DMS153 treated with DMSO at 0.1 percent for 48 hours (cell line): ENCODE data around the gene UQCR11.

Experiments used
- DNase-seq: peaks from one replicate; lab custom pipeline; 2025; ENCODE audit not compliant: unreplicated experiment; lab: John Stamatoyannopoulos, UW

The UQCR11 gene

DNA sequence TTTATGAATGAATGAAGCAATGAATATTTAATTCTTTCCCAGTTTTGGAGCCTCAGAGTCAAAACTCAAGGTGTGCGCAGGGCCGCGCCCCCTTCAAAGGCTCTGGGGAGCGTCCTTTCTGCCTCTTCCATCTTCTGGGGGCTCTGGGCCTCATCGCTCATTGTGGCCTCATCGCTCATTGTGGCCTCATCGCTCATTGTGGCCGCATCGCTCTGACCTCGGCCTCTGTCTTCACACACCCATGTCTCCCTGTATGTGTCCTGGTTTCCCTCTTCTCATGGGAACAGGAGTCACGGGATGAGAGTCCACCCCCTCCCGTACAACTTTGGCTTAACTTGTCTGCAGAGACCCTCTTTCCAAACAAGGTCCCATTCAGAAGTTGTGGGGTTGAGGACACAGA, 33.9 kb downstream of the UQCR11 start:
- no peak for DNase-seq

DNA sequence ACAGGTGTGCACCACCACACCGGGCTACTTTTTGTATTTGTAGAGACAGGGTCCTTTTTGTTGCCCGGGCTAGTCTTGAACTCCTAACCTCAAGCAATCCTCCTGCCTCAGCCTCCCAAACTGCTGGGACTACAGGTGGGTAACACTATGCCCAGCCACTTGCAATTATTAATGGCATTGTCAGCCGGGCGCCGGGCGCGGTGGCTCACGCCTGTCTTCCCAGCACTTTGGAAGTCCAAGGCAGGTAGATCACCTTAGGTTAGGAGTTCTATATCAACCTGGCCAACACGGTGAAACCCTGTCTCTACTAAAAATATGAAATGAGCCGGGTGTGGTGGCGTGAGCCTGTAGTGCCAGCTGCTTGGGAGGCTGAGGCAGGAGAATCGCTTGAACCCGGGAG, 34.4 kb downstream of the UQCR11 start:
- DNase-seq = no peak

DNA sequence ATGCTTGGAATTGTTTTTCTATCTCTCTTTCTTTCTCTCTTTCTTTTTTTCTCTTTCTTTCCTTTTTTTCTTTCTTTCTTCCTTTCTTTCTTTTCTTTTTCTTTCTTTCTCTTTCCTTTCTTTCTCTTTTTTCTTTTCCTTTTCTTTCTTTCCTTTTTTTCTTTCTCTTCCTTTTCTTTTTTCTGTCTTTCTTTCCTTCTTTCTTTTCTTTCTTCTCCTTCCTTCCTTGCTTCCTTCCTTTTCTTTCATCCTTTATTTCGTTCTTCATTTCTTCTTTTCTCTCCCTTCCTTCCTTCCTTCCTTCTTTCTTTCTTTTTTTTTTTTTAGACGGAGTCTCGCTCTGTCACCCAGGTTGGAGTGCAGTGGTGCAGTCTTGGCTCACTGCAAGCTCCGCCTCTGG, 35.3 kb downstream of the UQCR11 start:
- DNase-seq = no peak

DNA sequence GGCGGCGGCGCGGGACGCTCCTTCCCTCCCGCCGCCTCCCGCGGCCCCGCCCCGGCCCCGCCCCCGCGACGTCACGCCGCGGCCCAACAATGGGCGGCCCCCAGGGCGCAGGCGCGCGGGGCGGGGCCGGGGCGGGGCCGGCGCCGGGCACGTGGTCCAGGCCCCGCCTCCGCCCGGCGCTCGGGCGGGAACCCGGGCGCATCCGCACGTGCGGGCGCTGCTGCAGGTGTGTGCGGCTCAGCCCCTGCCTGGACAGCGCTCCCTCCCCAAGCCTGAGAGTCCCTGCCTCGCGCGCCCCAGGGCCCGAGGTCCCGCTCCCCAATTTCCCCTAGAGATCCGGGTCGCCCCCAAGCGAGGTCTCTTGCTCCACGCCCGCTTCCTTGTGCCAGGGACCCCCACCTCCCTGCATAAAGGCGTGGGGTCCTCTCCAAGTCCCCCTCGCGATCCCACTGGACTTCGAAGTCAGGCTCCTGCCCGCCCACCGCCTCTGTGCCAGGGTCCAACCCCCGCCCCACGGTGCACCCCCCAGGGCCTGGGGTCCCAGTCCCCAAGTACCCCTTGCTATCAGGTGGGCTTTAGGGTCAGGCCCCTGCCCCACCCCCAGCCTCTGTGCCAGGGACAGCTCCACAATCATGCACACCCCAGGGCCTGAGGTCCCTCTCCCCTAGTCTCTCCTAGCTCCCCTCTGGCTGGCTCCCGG, 36.8 kb downstream of the UQCR11 start, which contains the start of gene MEX3D:
TSS of gene MEX3D (minus strand) at position 6 of the 700 bp plus-strand sequence. CDS start 267 bp downstream, outside the sequence.
- DNase-seq = no peak

DNA sequence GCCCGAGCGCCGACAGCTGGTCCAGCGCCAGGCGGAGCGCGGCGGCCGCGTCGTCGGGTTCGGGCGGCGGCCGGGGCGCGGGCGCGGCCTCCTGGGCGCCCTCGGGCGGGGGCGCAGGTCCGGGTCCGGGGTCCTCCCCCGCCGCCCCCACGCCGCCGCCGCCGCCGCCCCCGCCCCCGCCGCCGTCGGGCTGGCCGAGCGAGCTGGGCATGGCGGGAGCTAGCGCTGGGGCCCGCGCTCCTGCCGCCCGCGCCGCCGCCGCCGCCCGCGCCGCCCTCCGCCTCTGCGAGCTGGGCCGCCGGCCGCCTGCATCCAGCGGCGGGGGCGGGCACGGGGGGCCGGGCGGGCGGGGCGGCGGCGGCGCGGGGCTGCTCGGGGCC, 37.4 kb downstream of the UQCR11 start:
- no peak for DNase-seq

DNA sequence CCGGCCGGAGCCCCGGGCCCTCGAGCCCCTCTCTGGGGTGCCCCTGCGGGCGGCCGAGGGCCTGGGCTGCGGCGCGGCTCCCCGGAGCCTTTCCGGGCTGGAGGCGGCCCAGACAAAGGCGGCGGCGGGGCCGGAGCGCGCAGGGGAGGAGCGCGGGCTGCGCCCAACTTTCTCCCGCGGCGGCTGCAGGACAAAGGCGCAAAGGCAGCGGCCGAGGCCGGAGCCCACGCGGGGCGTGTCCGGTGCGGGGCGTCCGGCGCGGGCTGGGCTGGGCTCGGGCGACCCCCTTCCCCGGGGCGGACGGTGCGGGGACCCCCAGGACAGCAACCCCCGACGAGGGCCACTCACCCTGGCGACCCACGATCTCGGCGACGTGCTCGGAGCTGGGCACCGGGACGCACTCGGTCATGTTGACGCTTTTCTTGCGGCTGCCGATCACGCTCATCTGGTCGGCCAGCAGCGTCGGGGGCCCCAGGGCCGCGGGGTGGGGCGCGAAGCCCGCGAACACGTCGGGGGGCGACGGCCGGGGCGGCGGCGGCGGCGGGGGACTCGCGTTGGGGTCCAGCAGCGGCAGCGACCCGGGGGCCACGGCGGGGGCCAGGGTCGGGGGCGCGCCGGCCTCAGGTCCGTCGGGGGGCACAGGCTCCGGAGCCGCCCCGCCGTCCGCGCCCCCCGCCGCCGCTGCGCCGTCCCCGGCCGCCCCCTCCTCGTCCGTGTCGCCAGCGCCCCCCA, 38.0 kb downstream of the UQCR11 start:
- DNase-seq = no peak

DNA sequence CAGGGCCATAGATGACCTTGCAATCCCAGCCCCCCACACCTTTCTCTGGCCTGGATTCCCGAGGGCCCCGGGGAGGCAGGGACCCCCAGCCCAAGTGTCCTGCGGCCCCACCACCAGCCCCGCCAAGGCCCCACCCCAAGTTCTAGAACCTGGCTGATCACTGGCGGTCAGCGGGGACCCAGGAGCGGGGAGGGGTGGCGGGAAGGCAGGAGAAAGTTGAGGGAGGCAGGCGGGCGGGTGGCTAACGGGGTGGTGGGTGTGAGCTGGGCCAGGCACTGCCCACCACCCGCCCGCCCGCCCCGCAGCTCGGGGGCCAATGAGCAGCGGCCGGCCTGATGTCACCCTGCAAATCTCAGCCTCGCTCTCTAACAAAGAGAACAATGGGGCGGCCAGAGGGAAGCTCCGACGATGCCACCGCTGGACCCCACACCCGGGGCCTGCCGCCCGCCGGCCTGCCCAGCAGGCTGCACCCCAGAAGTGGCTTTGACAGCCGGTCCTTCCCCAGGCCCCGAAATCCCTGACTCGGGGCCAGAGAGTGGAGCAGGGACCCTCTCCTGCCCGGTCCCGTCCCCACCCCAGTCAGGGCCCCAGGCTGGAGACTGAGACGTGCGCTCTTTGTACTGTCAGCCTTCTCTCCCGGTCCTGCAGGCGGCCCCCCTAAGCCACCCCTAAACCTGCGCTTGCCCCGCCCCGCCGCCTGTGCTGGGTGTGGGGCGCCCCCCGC, 38.7 kb downstream of the UQCR11 start:
- DNase-seq = no peak

DNA sequence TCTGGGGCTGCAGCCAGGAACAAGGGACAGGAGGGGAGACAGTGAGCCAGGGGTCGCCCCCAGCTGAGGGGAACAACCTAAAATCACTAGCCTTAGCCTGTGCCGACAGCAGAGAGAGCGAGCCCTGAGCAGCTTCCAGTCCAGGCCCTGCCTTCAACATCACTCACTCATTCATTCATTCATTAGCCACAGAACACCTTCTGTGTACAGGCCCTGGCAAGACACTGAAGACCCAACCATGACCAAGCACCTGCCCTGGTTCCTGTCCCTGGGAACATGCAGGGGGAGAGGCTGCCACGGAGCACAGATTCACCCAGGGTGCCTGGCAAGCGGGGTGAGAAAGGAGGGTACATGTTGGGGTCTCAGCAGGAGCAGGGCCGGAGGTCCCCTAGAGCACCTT, 42.0 kb downstream of the UQCR11 start:
- DNase-seq = no peak

DNA sequence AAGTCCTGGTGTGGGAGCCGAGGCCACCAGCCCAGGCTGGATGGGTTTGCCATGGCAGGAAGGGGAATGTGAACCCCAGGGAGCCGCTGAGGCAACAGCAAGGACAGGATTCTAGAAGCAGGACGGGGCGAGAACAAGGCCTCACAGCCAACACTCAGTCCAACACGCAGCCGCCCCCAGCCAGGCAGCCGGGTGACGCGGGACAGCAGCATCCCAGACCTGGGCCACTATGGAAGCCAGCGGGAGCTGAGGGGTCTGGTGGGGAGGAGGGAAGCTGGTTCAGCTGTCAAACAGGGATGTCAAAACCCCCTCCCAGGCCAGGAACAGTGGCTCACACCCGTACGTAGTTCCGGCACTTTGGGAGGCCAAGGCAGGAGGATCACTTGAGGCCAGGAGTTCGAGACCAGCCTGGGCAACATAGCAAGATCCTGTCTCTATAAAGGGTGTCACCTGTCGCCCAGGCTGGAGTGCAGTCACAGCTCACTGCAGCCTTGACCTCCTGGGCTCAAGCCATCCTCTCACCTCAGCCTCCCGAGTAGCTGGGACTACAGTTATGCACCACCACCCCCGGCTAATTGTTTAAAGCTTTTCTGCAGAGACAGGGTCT, 43.9 kb downstream of the UQCR11 start:
- DNase-seq = no peak

DNA sequence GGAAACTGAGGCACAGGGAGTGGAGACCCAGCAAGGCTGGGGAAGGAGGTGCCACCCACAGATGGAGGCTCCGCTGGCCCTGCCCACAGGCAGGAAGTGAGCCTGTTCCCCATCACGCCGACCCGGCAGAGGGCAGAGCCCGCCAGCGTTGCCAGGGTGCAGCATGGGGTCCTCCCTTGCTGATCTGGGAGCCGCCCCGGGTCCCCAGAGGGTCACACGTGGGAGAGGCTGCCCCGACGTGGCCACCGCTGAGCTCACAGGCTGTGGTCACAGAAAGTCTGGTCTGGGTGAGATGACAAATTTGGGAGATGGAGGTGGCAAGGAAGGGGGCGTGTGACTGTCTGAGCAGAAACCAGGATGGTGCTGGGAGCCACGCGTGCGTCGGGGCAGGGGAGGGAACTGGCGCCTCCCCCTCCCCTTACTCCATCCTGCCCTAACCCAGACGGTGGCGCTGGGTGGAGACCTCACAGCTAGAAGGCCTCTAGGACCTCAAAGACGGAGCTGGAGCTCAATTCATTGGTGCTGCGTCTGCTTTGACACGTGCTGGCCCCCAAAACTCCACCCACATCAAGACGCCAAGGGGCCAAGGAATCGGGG, 44.9 kb downstream of the UQCR11 start:
- no peak for DNase-seq

DNA sequence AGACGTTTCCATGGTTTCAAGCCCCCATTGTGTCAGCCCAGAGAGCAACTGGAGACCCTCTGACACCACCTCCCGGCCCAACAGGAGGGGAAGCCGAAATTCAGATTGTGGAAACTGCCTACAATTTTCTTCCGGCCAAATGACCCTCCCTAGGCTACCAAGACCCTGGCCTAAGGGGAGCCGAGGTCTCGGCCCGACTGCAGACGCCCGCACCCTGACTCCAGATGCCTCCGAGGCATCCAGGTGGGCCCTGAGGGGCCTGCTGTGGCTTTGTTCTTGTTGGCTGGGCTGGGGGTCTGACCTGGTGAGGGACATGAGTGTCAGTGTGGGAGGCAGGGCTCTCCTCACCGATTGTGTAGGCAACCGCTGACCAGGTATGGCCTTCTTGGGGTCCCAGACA, 46.7 kb downstream of the UQCR11 start:
- DNase-seq = no peak

DNA sequence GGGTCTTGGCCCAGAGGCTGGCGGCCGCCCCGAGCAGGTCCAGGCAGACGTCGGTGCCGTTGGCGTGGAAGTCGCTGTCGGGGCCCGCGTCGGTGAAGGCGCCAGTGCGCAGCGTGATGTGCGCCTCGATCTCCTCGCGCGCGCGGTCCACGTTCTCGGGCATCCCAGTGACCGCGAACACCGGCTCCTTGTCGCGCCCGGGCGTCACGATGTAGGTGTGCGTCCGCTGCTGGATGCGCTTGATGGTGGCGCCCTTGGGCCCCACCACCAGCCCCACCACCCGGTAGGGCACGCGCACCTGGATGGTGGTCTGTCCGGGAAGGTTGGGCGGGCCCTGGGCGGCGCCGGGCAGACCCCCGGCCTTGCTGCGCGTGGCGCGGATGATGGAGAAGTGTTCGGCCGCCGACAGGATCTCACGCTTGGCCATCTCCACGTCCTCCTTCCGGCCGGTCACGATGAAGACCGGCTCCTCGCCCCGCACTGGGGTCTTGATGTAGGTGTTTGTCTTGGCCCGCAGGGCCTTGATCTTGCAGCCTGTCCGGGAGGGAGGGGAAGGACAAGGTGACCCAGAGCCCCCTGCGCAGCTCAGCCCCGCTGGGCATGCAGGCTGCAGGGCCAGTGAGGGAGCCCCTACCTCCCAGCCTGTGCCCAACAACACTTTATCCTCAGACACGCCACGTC, 48.7 kb downstream of the UQCR11 start:
- DNase-seq = no peak

DNA sequence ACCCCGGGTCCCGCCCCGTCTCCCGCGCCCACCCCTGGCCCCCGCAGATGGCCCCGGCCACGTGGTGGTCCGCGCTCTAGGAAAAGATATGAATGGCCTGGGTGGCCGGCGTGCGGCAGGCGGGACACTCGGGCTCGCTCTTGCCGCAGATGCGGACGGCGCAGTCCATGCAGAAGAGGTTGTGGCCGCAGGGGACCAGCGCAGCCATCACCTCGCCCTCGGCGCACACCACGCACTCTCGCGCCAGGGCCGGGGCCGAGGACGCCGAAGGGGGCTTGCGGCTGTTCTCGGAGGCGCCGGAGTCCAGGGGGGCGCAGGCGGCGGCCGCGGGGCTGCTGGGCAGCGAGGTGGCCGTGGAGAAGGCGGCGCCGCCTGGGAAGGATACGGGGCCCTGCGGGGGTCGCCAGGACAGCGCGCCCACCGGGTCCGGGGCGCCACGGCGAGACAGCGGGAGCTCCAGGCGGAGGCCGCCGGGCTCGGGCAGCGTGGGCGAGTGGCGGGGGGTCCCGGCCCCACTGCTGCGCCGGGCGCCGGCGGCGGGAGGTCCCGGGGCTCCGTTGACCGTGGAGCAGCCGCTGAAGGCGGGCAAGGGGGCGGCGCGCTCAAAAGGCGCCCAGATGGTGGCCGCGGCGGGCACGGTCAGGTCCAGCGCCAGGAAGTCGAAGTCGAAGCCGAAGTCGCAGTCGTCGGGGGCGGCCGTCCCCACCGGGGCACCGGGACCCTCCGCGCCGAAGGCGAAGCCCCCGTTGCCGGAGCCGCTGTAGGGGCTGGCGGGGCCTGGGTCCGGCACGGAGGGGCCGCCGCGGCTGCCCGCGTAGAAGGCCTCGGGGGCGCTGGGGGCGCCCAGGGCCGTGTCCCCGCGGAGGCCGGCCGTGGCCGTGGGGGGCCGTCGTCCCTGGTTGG, 49.5 kb downstream of the UQCR11 start:
- DNase-seq = no peak

DNA sequence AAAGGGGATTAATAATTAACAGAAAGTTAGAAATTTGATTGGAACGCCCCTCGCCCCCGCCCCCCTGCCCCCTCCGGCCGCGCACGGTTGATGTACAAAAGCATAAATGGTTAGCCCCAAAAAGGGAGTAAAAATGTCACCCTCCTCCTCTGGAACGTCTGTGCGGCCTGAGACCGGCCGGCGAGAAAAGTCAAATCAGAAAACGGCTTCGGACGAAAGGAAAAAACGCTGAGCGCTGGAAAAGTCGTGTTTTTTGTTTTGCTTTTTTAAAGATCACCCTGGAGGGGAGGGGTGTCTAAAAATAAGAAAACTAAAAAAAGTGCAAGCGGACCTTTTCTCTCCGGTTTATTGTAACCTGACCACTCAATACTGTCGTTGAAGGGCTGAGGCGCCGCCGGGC, 50.3 kb downstream of the UQCR11 start:
- no peak for DNase-seq

DNA sequence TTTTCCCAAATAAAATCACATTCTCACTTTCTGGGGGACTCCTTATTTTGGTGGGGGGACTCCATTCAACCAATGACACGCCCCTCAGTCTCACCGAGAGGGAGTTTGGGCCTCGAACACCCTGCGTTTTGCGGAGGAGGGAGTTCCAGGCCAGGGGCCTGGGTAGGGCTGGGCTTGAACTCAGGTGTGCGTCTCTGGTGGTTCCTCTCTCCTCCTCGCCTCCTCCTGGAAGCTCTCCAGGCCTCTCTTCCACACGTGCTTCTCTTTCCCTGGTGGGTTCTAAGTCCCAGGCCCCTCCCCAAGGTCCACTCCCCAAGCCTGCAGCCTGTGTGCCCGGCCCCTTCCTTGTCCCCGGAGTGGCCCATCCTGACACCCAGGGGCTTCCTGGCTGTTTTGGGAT, 51.8 kb downstream of the UQCR11 start:
- DNase-seq = no peak

DNA sequence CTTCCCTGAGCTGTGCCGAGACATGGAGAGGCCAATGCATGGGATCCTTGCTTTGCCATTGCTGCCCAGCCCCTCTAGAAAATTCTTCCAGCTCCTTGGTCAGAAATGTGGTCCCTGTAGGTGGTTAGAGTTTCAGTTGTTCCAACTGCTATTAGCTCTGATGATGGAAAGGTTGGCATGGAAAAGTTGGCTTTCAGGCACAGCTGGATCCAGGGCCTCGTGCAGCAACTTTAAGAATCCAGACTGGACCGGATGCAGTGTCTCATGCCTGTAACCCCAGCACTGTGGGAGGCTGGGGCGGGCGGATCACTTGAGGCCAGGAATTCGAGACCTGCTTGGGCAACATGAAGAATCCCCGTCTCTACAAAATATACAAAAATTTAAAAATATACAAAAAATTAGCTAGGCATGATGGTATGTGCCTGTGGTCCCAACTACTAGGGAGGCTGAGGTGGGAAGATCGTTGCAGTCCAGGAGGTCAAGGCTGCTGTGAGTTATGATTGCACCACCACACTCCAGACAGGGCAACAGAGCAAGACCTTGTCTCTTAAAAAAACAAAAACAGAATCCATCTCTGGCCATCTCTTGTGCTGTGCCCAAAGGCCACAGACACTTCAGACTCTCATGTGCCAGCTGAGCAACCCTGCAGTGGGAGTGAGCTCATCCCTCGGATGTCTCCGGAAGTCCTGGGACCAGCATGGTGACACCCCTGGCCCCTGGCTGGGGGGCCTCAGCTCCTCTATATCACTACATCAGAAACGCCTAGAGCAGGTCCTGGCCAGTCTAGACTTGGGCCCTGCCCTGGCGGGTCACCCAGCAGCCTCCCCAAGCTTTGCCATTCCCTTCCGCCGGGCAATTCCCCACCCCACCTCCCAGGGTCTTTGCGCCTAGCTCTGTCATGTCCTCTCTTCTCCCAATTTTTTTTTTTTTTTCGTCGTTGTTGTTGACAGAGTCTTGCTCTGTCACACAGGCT, 53.9 kb downstream of the UQCR11 start:
- no peak for DNase-seq

DNA sequence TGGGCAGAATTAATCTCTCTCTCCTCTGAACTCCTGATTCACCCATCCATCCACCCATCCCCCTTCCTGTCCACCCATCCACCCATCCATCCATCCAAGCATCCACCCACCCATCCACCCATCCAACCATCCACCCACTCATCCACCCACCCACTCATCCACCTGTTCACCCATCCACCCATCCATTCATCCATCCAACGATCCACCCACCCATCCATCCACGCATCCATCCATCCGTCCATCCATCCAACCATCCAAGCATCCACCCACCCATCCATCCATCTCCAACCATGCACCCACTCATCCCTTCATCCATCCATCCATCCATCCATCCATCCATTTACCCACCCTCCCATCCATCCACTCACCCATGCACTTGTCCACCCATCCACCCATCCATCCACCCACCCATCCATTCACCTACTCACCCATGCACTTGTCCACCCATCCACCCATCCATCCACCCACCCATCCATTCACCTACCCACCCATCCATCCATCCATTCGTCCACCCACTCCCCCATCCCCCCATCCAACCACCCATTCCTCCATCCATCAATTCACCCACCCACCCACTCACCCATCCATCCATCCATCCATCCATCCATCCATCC, 55.8 kb downstream of the UQCR11 start:
- no peak for DNase-seq
